Measurements from ENCODE around the gene CCL3.

- no peak for TF ChIP-seq ISL1 (CRISPR knock-in tag; IDR thresholded peaks at IDR 0.05)
- TF ChIP-seq RARB (CRISPR knock-in tag; IDR thresholded peaks at IDR 0.05): no peak
- TF ChIP-seq ZNF8 (CRISPR knock-in tag; IDR thresholded peaks at IDR 0.05): no peak
- TF ChIP-seq, protein P1, sequence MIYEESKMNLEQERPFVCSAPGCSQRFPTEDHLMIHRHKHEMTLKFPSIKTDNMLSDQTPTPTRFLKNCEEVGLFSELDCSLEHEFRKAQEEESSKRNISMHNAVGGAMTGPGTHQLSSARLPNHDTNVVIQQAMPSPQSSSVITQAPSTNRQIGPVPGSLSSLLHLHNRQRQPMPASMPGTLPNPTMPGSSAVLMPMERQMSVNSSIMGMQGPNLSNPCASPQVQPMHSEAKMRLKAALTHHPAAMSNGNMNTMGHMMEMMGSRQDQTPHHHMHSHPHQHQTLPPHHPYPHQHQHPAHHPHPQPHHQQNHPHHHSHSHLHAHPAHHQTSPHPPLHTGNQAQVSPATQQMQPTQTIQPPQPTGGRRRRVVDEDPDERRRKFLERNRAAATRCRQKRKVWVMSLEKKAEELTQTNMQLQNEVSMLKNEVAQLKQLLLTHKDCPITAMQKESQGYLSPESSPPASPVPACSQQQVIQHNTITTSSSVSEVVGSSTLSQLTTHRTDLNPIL (CRISPR knock-in tag; IDR thresholded peaks at IDR 0.05; ENCODE audit: low read depth): no peak
These were observed 37.4 kb upstream of the CCL3 start for GRCh38 chr17:36127199-36127893.
